ENCODE data around the gene ANKS1A. TPM values are rescaled to one million over a fixed set of nuclear protein-coding genes. Genes with fewer than 3 reads are reported as not detected.

ANKS1A gene
- total RNA-seq, 1 experiment from 2014 or later, result 20.9 TPM

GRCh38 chr6:35078896-35079295 is 189.8 kb downstream of the ANKS1A start:
- peaks cover 16% of the 10 kb centered on the region for H3K36me3 ChIP-seq
- no peaks in the 10 kb centered on the region for H3K9me3 ChIP-seq
- no peak for DNase-seq
- no peaks in the 10 kb centered on the region for H3K27me3 ChIP-seq
- no peak overlapping the region for H3K4me3 ChIP-seq

- no peaks in the 10 kb centered on the region for H3K27me3 ChIP-seq
- no peak overlapping the region for H3K4me3 ChIP-seq
- DNase-seq, result no peak
- H3K9me3 ChIP-seq, result no peaks in the 10 kb centered on the region
- peaks cover 16% of the 10 kb centered on the region for H3K36me3 ChIP-seq
Measured at GRCh38 chr6:35079311-35080000, 190.4 kb downstream of the ANKS1A start.

DNA sequence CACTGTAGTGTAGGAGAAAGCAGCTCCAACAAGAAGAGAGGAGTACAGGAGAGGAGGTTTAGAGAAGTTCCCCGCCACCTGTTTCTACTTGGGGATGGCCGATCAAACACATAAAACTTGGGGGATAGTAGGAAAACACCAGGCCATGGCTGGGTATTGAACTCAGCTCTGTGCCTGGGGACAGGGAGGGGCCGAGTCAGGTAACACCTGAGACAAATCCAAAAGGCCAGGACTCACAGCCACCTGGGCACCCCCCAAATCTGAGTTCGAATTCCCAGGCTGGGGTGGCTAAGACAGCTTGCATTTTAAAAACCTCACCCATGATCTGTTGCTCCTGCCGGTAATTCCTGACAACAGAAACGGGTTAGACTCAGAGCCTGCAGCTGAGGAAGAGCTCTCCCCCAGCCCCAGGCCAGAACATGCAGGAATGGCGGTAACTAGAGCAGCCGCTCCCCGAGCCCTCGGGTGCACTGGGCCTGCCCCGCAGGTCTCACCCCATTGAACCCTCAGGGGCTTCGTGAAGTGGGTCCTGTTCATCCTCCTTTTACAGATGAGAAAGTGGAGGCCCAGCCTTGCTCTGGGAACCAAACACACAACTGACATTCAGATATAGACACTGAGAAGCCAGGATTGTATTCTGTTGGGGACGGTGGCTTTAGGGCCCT is 191.1 kb downstream of the ANKS1A start:
- Histone ChIP-seq H3K4me3 (no peak overlapping the region), H3K27me3 (no peaks in the 10 kb centered on the region), H3K9me3 (no peaks in the 10 kb centered on the region), H3K36me3 (peaks cover 17% of the 10 kb centered on the region)
- no peak for DNase-seq

GRCh38 chr6:35080821-35081425 is 191.9 kb downstream of the ANKS1A start:
- H3K9me3 ChIP-seq, result no peaks in the 10 kb centered on the region
- H3K27me3 ChIP-seq, result no peaks in the 10 kb centered on the region
- DNase-seq, result no peak
- peaks cover 18% of the 10 kb centered on the region for H3K36me3 ChIP-seq
- no peak overlapping the region for H3K4me3 ChIP-seq

DNA sequence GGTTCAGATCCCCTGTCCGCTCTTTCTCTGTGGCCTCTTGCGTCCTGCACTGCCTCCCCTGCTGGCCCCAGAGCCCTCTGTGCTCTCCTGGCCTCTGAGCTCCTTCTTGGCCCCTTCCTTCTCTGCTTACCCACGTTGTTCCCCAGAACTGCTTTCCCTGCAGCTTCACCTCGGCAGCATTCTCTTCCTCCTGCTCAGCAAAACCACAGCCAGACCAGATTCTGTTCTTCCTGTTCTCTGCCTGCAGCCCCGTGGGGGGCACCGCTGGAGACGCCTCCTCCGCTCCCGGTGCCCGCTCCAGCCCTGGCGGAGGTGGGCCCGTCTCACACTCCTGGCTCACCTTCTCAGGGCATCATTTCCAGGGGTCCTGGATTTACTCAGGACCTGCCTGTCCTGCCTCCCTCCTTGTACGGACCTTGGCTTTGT is 192.4 kb downstream of the ANKS1A start:
- no peak overlapping the region for H3K4me3 ChIP-seq
- no peaks in the 10 kb centered on the region for H3K27me3 ChIP-seq
- DNase-seq, result no peak
- H3K9me3 ChIP-seq, result no peaks in the 10 kb centered on the region
- peaks cover 18% of the 10 kb centered on the region for H3K36me3 ChIP-seq

- H3K27me3 ChIP-seq, result no peaks in the 10 kb centered on the region
- DNase-seq, result no peak
- H3K9me3 ChIP-seq, result no peaks in the 10 kb centered on the region
- no peak overlapping the region for H3K4me3 ChIP-seq
- peaks cover 18% of the 10 kb centered on the region for H3K36me3 ChIP-seq
Measured at GRCh38 chr6:35082046-35082732, 193.1 kb downstream of the ANKS1A start.

DNA sequence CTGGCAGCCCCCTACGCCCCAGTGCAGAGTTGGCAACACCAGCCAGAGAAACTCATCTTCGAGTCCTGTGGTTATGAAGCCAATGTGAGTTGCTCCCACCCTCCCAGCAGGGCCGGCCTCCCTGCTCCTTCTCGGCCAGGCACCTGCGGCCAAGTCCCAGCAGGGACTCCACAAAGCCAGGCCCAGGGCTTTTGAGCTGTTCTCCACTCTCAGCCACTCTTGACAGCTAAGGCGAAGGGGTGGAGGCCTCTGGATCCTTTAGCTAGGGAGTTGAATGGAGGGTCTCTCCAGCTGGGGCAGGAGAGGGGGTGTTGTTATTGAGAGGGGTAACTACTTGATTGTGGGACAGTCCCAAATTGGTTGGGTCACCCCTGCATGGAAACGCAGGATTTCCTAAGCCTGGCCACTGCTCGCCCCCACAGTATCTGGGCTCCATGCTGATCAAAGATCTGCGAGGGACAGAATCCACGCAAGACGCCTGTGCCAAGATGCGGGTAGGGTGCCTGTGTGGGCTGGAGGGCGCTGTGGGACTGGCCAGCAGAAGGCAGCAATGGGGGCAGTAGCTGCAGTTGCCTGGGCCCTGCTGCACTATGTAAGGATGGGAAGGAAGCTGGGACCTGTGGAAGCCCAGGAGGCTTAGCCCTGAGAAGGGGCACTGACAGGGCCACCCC is 193.8 kb downstream of the ANKS1A start:
- H3K36me3 ChIP-seq, result peaks cover 24% of the 10 kb centered on the region
- H3K27me3 ChIP-seq, result no peaks in the 10 kb centered on the region
- no peak for DNase-seq
- no peak overlapping the region for H3K4me3 ChIP-seq
- H3K9me3 ChIP-seq, result no peaks in the 10 kb centered on the region

- peaks cover 29% of the 10 kb centered on the region for H3K36me3 ChIP-seq
- DNase-seq, result no peak
- H3K9me3 ChIP-seq, result no peaks in the 10 kb centered on the region
- H3K27me3 ChIP-seq, result no peaks in the 10 kb centered on the region
- no peak overlapping the region for H3K4me3 ChIP-seq
Measured at GRCh38 chr6:35083507-35083906, 194.5 kb downstream of the ANKS1A start.

- Histone ChIP-seq H3K9me3 (no peaks in the 10 kb centered on the region), H3K27me3 (no peaks in the 10 kb centered on the region), H3K36me3 (peaks cover 34% of the 10 kb centered on the region), H3K4me3 (no peak overlapping the region)
- no peak for DNase-seq
Measured at GRCh38 chr6:35084041-35084491, 195.0 kb downstream of the ANKS1A start.

GRCh38 chr6:35084511-35085203 is 195.6 kb downstream of the ANKS1A start:
- DNase-seq, result no peak
- no peaks in the 10 kb centered on the region for H3K27me3 ChIP-seq
- peaks cover 36% of the 10 kb centered on the region for H3K36me3 ChIP-seq
- H3K4me3 ChIP-seq, result no peak overlapping the region
- H3K9me3 ChIP-seq, result no peaks in the 10 kb centered on the region

- Histone ChIP-seq H3K36me3 (peaks cover 39% of the 10 kb centered on the region), H3K27me3 (no peaks in the 10 kb centered on the region), H3K4me3 (no peak overlapping the region), H3K9me3 (no peaks in the 10 kb centered on the region)
- no peak for DNase-seq
Measured at GRCh38 chr6:35085359-35086281, 196.6 kb downstream of the ANKS1A start.

DNA sequence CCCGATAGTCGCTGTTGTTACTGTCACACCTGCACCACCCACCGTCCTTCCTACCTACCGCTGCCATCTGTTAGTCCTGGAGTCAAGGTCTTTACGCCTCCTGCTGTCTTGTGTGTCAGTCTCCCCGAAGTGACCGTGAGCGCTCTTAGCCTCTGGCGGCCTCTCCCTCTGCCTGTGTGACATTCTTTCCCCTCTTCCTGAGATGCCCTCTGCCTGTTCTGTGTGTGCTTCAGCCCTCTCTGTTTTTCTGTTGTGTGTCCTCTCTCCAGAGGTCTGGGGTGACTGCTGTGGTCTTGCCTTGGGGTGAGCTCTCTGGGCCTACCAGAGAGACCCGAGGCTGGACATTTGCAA is 197.2 kb downstream of the ANKS1A start:
- Histone ChIP-seq H3K27me3 (no peaks in the 10 kb centered on the region), H3K36me3 (peaks cover 39% of the 10 kb centered on the region), H3K4me3 (no peak overlapping the region), H3K9me3 (no peaks in the 10 kb centered on the region)
- DNase-seq, result no peak

DNA sequence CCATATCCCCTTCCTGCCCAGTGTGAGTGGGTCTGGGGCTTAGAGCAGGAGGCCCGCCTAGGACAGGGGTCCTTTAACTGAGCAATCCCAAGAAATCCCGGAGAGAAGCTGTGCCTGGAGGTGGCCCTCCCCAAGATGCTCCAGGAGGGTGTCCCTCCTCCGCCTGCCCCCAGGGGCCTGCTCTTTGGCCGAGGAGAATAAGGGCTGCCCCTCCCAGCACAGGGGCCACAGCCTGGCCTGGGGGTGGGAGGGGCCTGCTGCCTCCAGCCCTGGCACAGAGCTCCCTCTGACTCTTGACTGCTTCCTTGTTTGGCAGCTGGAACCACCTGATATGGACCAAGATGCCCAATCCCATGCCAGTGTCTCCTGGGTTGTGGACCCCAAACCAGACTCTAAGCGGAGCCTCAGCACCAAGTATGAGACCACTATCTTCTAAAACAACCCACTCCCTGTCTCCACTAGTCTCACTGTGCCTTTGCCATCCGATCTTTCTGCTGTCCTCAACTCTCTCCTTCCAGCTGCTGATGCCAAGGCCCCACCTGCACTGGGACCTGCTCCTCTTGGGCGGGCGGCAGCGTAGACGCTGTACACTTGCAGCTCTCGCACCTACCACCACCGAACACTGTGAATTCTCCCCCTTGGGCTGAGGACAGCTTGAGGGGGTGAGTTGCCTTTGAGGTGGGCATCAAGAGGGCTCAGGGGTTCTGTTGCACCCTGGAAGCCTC is 197.7 kb downstream of the ANKS1A start:
- Histone ChIP-seq H3K36me3 (peaks cover 39% of the 10 kb centered on the region), H3K9me3 (no peaks in the 10 kb centered on the region)
- DNase-seq, result no peak

GRCh38 chr6:35087361-35088280 is 198.6 kb downstream of the ANKS1A start:
- Histone ChIP-seq H3K36me3 (peaks cover 34% of the 10 kb centered on the region), H3K27me3 (no peaks in the 10 kb centered on the region), H3K9me3 (no peaks in the 10 kb centered on the region), H3K4me3 (no peak overlapping the region)
- no peak for DNase-seq

More for the DNA sequence above, 197.7 kb downstream of the ANKS1A start:
- Histone ChIP-seq H3K27me3 (no peaks in the 10 kb centered on the region), H3K4me3 (no peak overlapping the region)

All from MG63 (cell line).